ENCODE measurements around the gene CALML5.

- no peak; the same call in 1 of the 2 replicates for TF ChIP-seq RAD21 (IDR thresholded peaks at IDR 0.05; ENCODE audit: low read depth)
- no peak for TF ChIP-seq YY1 (IDR thresholded peaks at IDR 0.05; ENCODE audit: extremely low read depth, insufficient replicate concordance, low read depth, low read length)
- TF ChIP-seq CTCF (IDR thresholded peaks at IDR 0.05 in 2 of 3, conservative IDR thresholded peaks at IDR 0.05 in 1 of 3; ENCODE audit: borderline replicate concordance in 1 of 3, insufficient read depth in 1 of 3, low read depth in 2 of 3, low read length in 2 of 3), result no peak
- TF ChIP-seq CEBPB (IDR thresholded peaks at IDR 0.05; ENCODE audit: low read depth), result no peak
- no peak for TF ChIP-seq EZH2 (IDR thresholded peaks at IDR 0.05)
- no peak for TF ChIP-seq POLR2AphosphoS5 (IDR thresholded peaks at IDR 0.05; ENCODE audit: low read depth, low read length)
- TF ChIP-seq POLR2A (IDR thresholded peaks at IDR 0.05; ENCODE audit: borderline replicate concordance, extremely low read depth, insufficient read depth, insufficient read length), result no peak
- no peak for TF ChIP-seq ZFX (IDR thresholded peaks at IDR 0.05)
- TF ChIP-seq JUND (IDR thresholded peaks at IDR 0.05), result no peak
Observed at GRCh38 chr10:5503477-5503835, 4.1 kb upstream of the CALML5 start.

Measured in HCT116 (cell line).